ENCODE measurements around the gene PATL1.
"Not testable (repeated sequence)": the region's sequence is repeated elsewhere in the genome, so short reads cannot be mapped to it uniquely, and the experiment has no call there.

Gene PATL1

DNA sequence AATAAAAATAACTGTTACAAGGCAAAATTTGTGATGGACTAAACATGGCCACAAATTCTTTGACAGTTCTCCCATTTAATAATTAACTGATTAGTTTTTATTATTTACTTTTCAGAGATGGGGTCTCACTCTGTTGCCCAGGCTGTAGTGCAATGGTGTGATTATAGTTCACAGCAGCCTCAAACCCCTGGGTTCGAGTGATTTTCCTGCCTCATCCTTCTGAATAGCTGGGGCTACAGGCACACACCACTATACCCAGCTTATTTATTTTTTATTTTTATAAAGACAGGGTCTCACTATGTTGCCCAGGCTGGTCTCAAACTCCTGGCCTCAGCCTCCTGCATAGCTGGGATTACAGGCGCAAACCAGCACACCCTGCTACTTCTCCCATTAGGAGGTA lies 4.5 kb upstream of the PATL1 start:
- no peak for DNase-seq

DNA sequence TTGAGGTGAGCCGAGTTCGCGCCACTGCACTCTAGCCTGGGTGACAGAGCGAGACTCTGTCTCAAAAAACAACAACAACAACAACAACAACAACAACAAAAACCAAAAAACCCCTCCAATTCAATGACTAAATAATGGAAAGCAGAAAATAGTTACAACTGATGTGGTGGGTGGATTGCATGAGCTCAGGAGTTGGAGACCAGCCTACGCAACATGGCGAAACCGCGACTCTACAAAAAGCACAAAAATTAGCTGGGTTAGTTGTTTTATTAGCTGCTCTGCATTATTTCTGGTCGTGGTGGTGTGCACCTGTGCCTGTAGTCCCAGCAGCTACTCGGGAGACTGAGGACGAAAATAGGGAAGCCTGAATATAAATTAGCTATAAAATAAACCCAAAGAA lies 2.6 kb upstream of the PATL1 start:
- DNase-seq = no peak

GRCh38 chr11:59669611-59670009 lies 773 bp upstream of the PATL1 start:
- no peak for DNase-seq

- DNase-seq = peak; percentile 74
Observed at GRCh38 chr11:59668188-59668949, 468 bp downstream of the PATL1 start.

DNA sequence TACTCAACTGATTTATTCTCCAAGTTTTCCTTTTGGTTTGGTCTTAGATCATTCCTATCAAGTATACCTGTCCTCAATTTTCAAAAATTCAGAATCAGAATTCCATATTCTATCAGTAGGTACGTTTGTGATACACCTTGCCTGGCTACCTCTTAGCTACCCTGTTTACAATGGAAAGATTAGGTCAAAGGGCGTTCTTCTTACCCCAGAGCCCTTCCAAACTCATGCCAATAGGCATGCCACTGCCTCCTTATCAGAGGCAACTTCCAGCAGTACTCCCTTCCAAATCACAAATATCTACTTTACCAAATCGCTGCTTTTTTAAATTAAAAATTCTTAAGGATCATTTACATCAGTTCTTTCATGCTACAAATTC lies 1.0 kb downstream of the PATL1 start:
- DNase-seq = no peak

DNA sequence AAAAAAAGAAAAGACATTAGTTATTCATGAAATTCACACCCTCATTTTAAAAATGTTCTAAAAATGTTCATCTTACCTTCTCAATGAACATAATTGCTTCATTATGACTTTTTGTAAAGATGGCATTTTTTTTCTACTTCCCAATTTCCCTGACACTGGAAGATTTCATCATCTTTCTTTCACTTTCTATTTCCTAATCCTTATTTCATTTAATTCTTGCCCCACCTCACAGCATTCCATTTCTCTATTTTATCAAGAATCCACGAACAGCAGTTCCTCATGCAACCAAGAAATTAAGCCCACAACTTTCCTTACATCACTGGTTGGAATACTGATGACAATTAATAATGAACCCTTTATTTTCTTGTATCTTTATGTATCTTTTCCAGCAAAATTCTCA lies 1.9 kb downstream of the PATL1 start:
- no peak for DNase-seq

- DNase-seq = no peak
Observed at GRCh38 chr11:59660621-59661020, 8.2 kb downstream of the PATL1 start.

- DNase-seq = no peak
Observed at GRCh38 chr11:59659981-59660380, 8.9 kb downstream of the PATL1 start.

- no peak for DNase-seq
Observed at GRCh38 chr11:59658036-59658435, 10.8 kb downstream of the PATL1 start.

DNA sequence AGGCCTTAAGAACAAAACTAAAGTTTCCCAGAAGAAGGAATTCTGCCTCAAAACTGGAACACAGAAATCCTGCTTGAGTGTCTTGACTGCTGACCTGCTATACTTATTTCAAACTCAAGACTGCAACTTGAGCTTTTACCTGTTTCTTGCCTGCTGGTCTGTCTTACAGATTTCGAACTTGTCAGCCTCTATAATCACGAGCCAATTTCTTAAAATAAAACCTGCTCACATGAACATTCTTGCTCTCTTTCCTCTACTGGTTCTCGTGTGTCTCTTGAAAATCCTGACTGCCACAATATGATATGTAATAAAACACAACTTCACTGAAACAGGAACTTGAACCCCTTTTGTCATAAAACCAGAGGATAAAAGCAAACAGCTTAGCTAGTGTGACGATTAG lies 13.9 kb downstream of the PATL1 start:
- DNase-seq = no peak

DNA sequence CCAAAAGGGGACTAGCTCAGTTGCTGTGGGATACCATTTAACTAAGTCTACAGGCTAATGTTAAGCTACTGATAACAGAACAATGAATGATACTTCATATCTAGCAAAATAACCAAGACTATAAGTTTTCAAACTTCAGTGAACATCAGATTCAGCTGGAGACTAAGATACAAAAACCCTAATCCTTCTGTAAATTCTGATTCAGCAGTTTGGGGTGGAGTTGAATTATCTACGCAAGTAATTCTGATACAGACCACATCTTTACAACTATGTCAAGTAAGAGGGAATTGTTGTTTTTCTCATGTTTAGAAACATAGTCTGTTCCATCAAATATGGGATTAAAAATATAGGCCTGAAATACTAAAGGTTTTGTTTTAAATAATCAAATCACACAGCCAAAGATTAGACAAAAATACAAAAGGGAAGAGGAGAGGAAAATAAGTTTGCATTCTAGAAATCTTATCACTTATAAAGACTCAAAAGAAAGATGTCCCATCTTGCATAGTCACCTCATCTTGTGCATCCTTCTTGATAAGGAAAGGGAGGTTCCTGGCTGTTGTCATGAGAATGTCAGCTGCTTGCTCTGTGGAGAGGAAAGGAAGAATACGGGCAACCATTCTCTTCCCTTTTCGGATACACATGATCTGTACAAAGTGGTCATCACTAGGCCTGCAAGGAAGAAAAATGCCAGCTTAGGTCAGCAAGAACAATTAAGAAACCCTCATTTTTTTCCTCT lies 21.4 kb downstream of the PATL1 start:
- DNase-seq = no peak

DNA sequence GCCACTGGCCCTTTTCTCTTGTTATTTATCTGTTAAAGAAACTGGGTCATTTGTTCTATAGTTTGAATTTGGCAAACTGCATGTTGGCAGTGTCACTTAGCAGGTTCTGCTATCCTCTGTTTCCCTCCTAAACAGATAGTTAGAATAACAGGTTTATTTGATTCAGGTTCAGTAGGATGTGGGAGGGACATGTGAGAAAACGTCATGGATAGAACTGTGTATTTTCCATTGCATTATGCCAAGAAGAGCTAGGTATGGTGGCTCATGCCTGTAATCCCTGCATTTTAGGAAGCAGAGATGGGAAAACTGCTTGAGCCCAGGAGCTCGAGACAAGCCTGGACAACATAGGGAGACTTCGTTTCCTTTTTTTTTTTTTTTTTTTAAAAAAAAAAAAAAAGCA lies 24.3 kb downstream of the PATL1 start:
- no peak for DNase-seq

GRCh38 chr11:59643390-59643789 lies 25.4 kb downstream of the PATL1 start:
- no peak for DNase-seq

- no peak for DNase-seq
Observed at GRCh38 chr11:59641156-59641555, 27.7 kb downstream of the PATL1 start.

DNA sequence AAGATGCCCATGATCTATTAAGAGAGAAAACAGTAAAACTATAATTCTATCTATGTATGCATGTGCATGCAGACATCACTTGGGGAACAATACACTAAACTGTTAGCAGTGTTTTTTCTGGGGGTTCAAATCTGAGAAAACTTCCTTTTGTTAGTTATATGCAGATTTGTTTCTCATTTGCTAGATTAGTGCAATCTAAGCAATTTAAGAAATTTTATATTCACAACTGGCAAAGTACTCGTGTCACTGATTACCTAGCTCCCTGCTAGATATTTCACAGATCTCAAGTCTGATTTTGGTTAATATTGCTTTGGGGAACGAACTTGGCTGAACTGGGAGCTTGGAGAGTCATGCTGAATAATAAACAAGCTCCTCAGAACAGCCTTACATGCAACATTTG lies 38.3 kb downstream of the PATL1 start:
- no peak for DNase-seq

DNA sequence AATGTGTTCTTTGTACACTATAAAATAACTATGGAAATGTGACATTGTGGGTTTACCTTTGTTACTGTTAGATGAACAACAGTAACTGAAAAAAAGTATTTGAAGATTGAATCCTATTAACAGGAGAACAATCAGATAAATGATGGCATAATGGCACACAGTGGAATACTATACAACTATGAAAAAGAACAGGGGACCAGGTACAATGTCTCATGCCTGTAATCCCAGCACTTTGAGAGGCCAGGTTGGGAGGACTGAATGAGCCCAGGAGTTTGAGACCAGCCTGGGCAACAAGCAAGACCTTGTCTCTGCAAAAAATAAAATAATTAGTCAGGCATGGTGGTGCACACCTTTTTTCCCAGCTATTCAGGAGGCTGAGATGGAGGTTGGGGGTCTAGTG lies 38.8 kb downstream of the PATL1 start:
- no peak for DNase-seq

- not testable (repeated sequence) for DNase-seq
Observed at GRCh38 chr11:59626969-59627368, 41.9 kb downstream of the PATL1 start.

DNA sequence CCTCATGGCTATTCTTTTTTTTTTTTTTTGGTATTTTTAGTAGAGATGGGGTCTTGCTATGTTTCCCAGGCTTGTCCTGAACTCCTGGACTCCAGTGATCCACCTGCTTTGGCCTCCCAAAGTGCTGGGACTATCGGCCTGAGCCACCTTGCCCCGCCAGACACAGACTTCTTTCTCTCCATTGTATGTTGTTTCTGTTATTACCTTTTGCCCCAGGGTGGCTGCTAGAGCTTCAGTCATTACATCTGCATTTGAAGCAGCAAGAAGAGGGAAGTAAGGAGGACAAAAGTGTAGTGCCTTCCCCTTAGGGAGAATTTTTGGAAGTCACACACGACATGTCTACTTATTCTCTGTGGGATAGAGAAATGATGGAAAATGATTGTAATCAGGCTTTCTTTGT lies 43.1 kb downstream of the PATL1 start:
- no peak for DNase-seq

DNA sequence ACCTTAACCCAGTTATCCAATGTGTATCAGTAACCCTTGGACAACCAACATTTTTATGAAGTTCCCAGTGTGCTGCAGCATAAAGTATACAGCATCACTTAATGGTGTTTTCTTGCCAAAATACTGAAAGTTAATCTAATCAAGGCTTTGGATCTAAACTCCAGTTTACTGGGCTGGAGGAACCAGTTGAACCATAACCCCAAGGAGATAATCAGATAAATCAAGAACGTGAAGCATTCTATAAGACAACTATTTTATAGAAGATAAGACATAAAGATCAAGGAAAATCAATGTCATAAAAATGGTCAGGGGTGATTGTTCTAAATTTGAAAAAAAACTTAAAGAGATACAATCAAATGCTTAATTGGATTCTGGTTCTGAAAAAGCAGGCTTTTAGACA lies 51.0 kb downstream of the PATL1 start:
- no peak for DNase-seq

DNA sequence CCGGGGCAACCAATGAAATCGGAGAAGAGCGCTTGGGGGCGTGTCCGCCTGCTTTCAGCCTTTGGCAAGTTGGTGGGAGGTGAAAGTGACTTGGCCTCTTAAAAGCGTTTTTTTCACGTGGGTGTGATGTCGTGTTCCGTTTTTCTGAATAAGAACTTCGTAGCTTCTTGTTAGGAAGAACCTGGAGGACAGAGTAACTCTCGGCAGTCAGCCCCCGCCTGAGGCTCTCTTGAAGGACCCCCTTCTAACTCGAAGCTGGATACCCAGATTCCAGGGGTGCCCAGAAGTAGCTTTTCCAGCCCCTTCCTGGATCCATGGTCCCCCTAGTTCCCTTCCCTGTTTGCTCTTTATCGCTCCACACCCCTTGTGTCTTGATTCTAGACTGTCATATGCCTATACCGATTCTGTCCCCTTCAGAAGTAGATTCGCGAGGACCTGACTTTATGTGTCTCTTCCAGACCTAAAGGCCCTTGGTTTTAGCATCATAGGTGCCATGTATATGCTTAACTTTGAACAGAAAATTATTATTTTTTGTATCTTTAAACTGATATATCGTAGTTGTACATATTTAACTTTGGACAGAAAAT lies 52.3 kb downstream of the PATL1 start:
- DNase-seq = no peak

- DNase-seq = peak; percentile 98
Observed at GRCh38 chr11:59615637-59616395, 53.0 kb downstream of the PATL1 start, which contains the start of gene OSBP. Gene OSBP, minus strand, starts transcription at chr11:59615774. Its CDS starts 110 bp downstream, at chr11:59615664.

- peak; percentile 71 for DNase-seq
Observed at GRCh38 chr11:59615120-59615636, 53.7 kb downstream of the PATL1 start.
